Stomach (tissue), 19 donors: ENCODE measurements around the gene CAMK2N2. TPM values are rescaled to one million over a fixed set of nuclear protein-coding genes. Genes with fewer than 3 reads are reported as not detected.

Source experiments
- DNase-seq, 2 donors: peaks; one replicate each; pipeline versions ENCODE4 v3.0.0 to v3.0.0-alpha.2; 2013 to 2019
- H3K27ac ChIP-seq, 5 donors: fragments of 200-600 bp in 4 of 5; sonication (generic) in 4 of 5; one replicate each; pipeline ENCODE4 v1.5.1; 2013 to 2019; ENCODE audit warnings: mild to moderate bottlenecking in 1 of 5, moderate library complexity in 1 of 5
- H3K27me3 ChIP-seq, 3 donors: fragments of 200-600 bp; sonication (generic); one replicate each; pipeline ENCODE4 v1.5.1; 2017 to 2019; ENCODE audit warnings: mixed run types in 1 of 3
- H3K36me3 ChIP-seq, 4 donors: fragments of 200-600 bp; sonication (generic); 1 replicate in 3 of 4; 2 replicates in 1 of 4; pipeline ENCODE4 v1.5.1; 2016 to 2019
- H3K4me1 ChIP-seq, 4 donors: fragments of 200-600 bp; sonication (generic); one replicate each; pipeline ENCODE4 v1.5.1; 2016 to 2019
- H3K4me3 ChIP-seq, 4 donors: fragments of 200-600 bp; sonication (generic) in 3 of 4; one replicate each; pipeline ENCODE4 v1.5.1; 2016 to 2019; ENCODE audit warnings: mild to moderate bottlenecking in 1 of 4
- H3K9me3 ChIP-seq, 4 donors: fragments of 200-600 bp; sonication (generic); one replicate each; pipeline ENCODE4 v1.5.1; 2016 to 2019
- CTCF ChIP-seq, 7 experiments: fragments of 450-650 bp in 4 of 7; fragments of 200-600 bp in 3 of 7; sonication (generic) in 3 of 7; IDR thresholded peaks; one replicate each; pipeline ENCODE4 v1.5.1; 2016 to 2019; ENCODE audit warnings: antibody characterized with exemption in 7 of 7, control low read depth in 2 of 7, mild to moderate bottlenecking in 1 of 7
- EP300 ChIP-seq: sonication (generic); formaldehyde crosslinking; IDR thresholded peaks from one replicate; pipeline ENCODE4 v1.6.1; 2017; ENCODE audit warnings: antibody characterized with exemption
- POLR2A ChIP-seq, 4 donors: fragments of 450-650 bp; IDR thresholded peaks; one replicate each; pipeline ENCODE4 v1.6.1; 2016; ENCODE audit warnings: antibody characterized with exemption in 4 of 4, control low read depth in 2 of 4, mild to moderate bottlenecking in 1 of 4, moderate library complexity in 1 of 4
- POLR2AphosphoS5 ChIP-seq, 3 donors: sonication (generic); formaldehyde crosslinking; IDR thresholded peaks; one replicate each; pipeline ENCODE4 v1.6.1; 2016; ENCODE audit warnings: antibody characterized with exemption in 3 of 3
- WGBS, 5 donors: extraction: QIAGEN DNeasy Blood & Tissue Kit in 3 of 5; methylation state at CpG; one replicate each; pipeline versions ENCODE4 v1.1.5 to v1.1.7; 2013 to 2018; 5-methylcytosine and 5-hydroxymethylcytosine counted together
- intact Hi-C: fragments of 100-400 bp; cut with DNase I; formaldehyde crosslinking; loops from one replicate; pipeline ENCODE4 v1.15.1; 2023; ENCODE audit warnings: low total_unique reads
- long read RNA-seq, 10 donors: transcript quantifications; one replicate each; lab custom pipeline, GENCODE V29; 2026
- polyA plus RNA-seq, 3 donors: library from polyadenylated mRNA; stranded (reverse); fragments of 200-250 nt; gene quantifications; one replicate each; pipeline ENCODE4 v1.2.3, GENCODE V29; 2013
- total RNA-seq, 5 donors: library from RNA; depleted of rRNA; stranded (reverse); fragments of >200 nt; gene quantifications; one replicate each; pipeline versions ENCODE4 v1.1.0 to v1.2.3, GENCODE V29; 2014 to 2016
- donor health status: healthy with polysubstance abuse.
- donor health status: Bipolar disorder and iron deficiency.
- donor health status: healthy.

CAMK2N2 gene
- not detected for total RNA-seq
- 1 to 10 TPM in 1 of 3 donors, under 1 TPM in 2; 0.58 to 1.2 (median 0.68) TPM for polyA plus RNA-seq
- long read RNA-seq, donor 1, partial matches to known transcripts = 0 of 2 reads
- long read RNA-seq, donor 1, other reads (novel, unspliced or antisense) = 0 of 2 reads
- long read RNA-seq, donor 2, partial matches to known transcripts = 0 of 2 reads
- long read RNA-seq, donor 2, other reads (novel, unspliced or antisense) = 0 of 2 reads
- long read RNA-seq, donor 3 = 0 reads
- long read RNA-seq, donor 4 = 0 reads
- long read RNA-seq, donor 5, partial matches to known transcripts = 0 of 1 reads
- long read RNA-seq, donor 5, other reads (novel, unspliced or antisense) = 0 of 1 reads
- long read RNA-seq, donor 6 = 0 reads
- long read RNA-seq, donor 7, partial matches to known transcripts = 0 of 4 reads
- long read RNA-seq, donor 7, other reads (novel, unspliced or antisense) = 0 of 4 reads
- long read RNA-seq, donor 8 = 0 reads
- long read RNA-seq, donor 9 = 0 reads
- long read RNA-seq, donor 10, partial matches to known transcripts = 0 of 1 reads
- long read RNA-seq, donor 10, other reads (novel, unspliced or antisense) = 0 of 1 reads

GRCh38 chr3:184261270-184261853, at the start of gene CAMK2N2:
Gene CAMK2N2 (minus strand): TSS chr3:184261553. CDS start chr3:184261285, 268 bp downstream.
- H3K27ac ChIP-seq = peak within 1 kb of the TSS in 1 of 5 donors; percentile 7
- DNase-seq = peak; percentile 63 to 86
- H3K4me3 ChIP-seq = peak within 1 kb of the TSS; percentile 45 to 64 (median 56)
- peaks cover 9 to 91% (median 50%) of the 10 kb centered on the region in 3 donors for H3K27me3 ChIP-seq
- WGBS, 5 donors = 0 to 2% (median 1%) methylated on average over 14 to 56 of the region's 67 CpGs
- peaks cover 0 to 16% (median 9%) of the 10 kb centered on the region in 4 donors for H3K36me3 ChIP-seq
- peaks cover 30 to 34% (median 32%) of the 10 kb centered on the region in 4 donors for H3K4me1 ChIP-seq
- no peaks in the 10 kb centered on the region for H3K9me3 ChIP-seq
- TF ChIP-seq POLR2AphosphoS5 (IDR thresholded peaks at IDR 0.05) (no peak), EP300 (no peak)
- intact Hi-C loops = no loop called here

DNA sequence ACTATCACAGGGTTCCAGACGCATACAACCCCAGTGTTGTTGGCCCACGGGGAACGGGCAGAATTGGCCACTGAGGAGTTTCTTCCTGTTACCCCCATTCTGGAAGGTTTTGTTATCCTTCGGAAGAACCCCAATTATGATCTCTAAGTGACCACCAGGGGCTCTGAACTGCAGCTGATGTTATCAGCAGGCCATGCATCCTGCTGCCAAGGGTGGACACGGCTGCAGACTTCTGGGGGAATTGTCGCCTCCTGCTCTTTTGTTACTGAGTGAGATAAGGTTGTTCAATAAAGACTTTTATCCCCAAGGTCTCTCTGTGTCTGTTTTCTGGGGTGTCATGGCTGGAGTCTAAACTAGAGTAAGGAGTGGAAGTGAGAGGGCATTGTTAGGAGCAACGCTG, 47.4 kb upstream of the CAMK2N2 start:
- Histone ChIP-seq H3K36me3 (peaks cover 53 to 64% (median 60%) of the 10 kb centered on the region in 4 donors), H3K4me3 (no peak overlapping the region), H3K4me1 (peaks cover 0 to 3% (median under 1%) of the 10 kb centered on the region in 4 donors), H3K27me3 (no peaks in the 10 kb centered on the region), H3K9me3 (no peaks in the 10 kb centered on the region), H3K27ac (no peak overlapping the region)
- TF ChIP-seq CTCF (IDR thresholded peaks at IDR 0.05) (no peak), POLR2A (IDR thresholded peaks at IDR 0.05) (no peak), POLR2AphosphoS5 (IDR thresholded peaks at IDR 0.05) (no peak), EP300 (no peak)
- intact Hi-C loops = loop anchor here (10.0 kb wide), 1 partner anchor 46 kb away; no protein-coding TSS in a partner anchor
- no peak for DNase-seq
- 62 to 72% (median 67%) methylated on average over 7 of the region's 7 CpGs for WGBS, 5 donors

DNA sequence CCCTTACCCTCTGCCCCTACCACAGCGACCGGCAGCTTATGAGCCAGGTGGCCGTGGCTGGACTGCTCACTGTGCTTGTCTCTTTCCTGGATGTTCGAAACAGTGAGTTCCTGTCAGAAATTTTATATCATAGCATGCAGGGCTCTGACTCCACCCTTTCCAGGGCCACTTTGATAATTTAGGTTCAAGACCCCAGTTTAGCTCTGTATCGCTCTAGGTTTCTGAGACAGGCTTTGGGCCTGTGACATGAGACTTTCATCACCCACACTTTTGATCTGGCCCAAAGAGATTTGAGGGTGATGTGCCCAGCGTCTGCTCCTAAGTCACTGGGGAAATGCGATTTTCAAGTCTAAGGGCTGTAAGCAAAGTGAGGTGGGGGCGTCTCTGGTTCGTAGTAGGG, 46.6 kb upstream of the CAMK2N2 start:
- Histone ChIP-seq H3K9me3 (no peaks in the 10 kb centered on the region), H3K4me1 (no peaks in the 10 kb centered on the region), H3K27ac (no peak overlapping the region), H3K36me3 (peaks cover 62 to 72% (median 68%) of the 10 kb centered on the region in 4 donors), H3K27me3 (no peaks in the 10 kb centered on the region), H3K4me3 (no peak overlapping the region)
- no peak for DNase-seq
- no peak for TF ChIP-seq EP300
- TF ChIP-seq POLR2A (IDR thresholded peaks at IDR 0.05) = no peak
- 91 to 97% (median 94%) methylated on average over 9 of the region's 9 CpGs for WGBS, 5 donors
- intact Hi-C loops = loop anchor here (10.0 kb wide), 1 partner anchor 47 kb away; no protein-coding TSS in a partner anchor

GRCh38 chr3:184306341-184306972, 45.1 kb upstream of the CAMK2N2 start:
- intact Hi-C loops = loop anchor here (10.0 kb wide), 1 partner anchor 48 kb away; no protein-coding TSS in a partner anchor
- H3K36me3 ChIP-seq = peaks cover 75 to 87% (median 83%) of the 10 kb centered on the region in 4 donors
- TF ChIP-seq POLR2AphosphoS5 (IDR thresholded peaks at IDR 0.05) = no peak
- no peak for DNase-seq
- 87 to 94% (median 91%) methylated on average over 4 of the region's 4 CpGs for WGBS, 5 donors
- H3K27ac ChIP-seq = no peak overlapping the region
- no peaks in the 10 kb centered on the region for H3K9me3 ChIP-seq
- H3K4me1 ChIP-seq = peaks cover 0 to 10% (median 0%) of the 10 kb centered on the region in 4 donors
- H3K27me3 ChIP-seq = no peaks in the 10 kb centered on the region
- H3K4me3 ChIP-seq = no peak overlapping the region

DNA sequence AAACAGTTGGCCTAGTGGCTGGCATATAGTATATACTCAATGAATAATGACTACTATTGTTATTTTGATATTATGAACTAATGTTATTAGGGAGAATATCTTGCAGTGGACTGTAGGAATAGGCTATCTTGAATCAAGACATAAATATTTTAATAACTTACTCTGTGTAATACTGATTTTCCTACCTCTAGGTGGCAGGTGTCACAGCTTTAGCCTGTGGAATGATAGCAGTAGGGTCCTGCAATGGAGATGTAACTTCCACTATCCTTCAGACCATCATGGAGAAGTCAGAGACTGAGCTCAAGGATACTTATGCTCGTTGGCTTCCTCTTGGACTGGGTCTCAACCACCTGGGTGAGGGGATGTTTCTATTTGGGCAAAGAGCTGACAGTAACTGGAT, 44.2 kb upstream of the CAMK2N2 start:
- TF ChIP-seq CTCF (IDR thresholded peaks at IDR 0.05) = peak in 2 of 7 experiments; percentile 12 to 14
- TF ChIP-seq EP300 = no peak
- no peak for TF ChIP-seq POLR2AphosphoS5 (IDR thresholded peaks at IDR 0.05)
- no peak for TF ChIP-seq POLR2A (IDR thresholded peaks at IDR 0.05)
- peaks cover 79 to 95% (median 92%) of the 10 kb centered on the region in 4 donors for H3K36me3 ChIP-seq
- no peaks in the 10 kb centered on the region for H3K27me3 ChIP-seq
- peak in 1 of 2 donors; percentile 37 for DNase-seq
- H3K4me1 ChIP-seq = peaks cover 2 to 15% (median 6%) of the 10 kb centered on the region in 4 donors
- H3K9me3 ChIP-seq = no peaks in the 10 kb centered on the region
- H3K27ac ChIP-seq = no peak overlapping the region
- H3K4me3 ChIP-seq = no peak overlapping the region
- intact Hi-C loops = loop anchor here (10.0 kb wide), 1 partner anchor 49 kb away; no protein-coding TSS in a partner anchor
- 53 to 85% (median 59%) methylated on average over 1 of the region's 1 CpG for WGBS, 5 donors
